ENCODE measurements around the gene MTRF1.
A peak's percentile ranks its signal among the peaks of the same experiment; 100 is the strongest.

Gene MTRF1

GRCh38 chr13:41268764-41269163 lies 5.4 kb upstream of the MTRF1 start (continued):
- TF ChIP-seq PRDM6 (tag by site-specific recombination; IDR thresholded peaks at IDR 0.05) (no peak), ZFP37 (tag by site-specific recombination; IDR thresholded peaks at IDR 0.05) (no peak), ZNF175 (tag by site-specific recombination; IDR thresholded peaks at IDR 0.05) (no peak), ZSCAN4 (tag by site-specific recombination; IDR thresholded peaks at IDR 0.05) (no peak), MEIS1 (CRISPR knock-in tag; IDR thresholded peaks at IDR 0.05; ENCODE audit: borderline replicate concordance) (no peak), ZNF423 (tag by site-specific recombination; IDR thresholded peaks at IDR 0.05) (no peak), ZNF677 (tag by site-specific recombination; IDR thresholded peaks at IDR 0.05) (no peak), ZNF133 (tag by site-specific recombination; IDR thresholded peaks at IDR 0.05) (no peak), ZNF214 (tag by site-specific recombination; IDR thresholded peaks at IDR 0.05; ENCODE audit: borderline replicate concordance) (no peak), ZNF433 (tag by site-specific recombination; IDR thresholded peaks at IDR 0.05; ENCODE audit: low read depth) (no peak), ZNF138 (tag by site-specific recombination; IDR thresholded peaks at IDR 0.05; ENCODE audit: borderline replicate concordance) (no peak), ZNF629 (tag by site-specific recombination; IDR thresholded peaks at IDR 0.05) (0 out of 2 replicates have a peak, but pooled peaks have one; percentile 23), ZNF114 (tag by site-specific recombination; IDR thresholded peaks at IDR 0.05) (no peak), ZNF37A (tag by site-specific recombination; IDR thresholded peaks at IDR 0.05) (peak; percentile 13; the same call in 1 of the 2 replicates), ZNF324 (tag by site-specific recombination; IDR thresholded peaks at IDR 0.05) (no peak), KLF1 (tag by site-specific recombination; IDR thresholded peaks at IDR 0.05) (no peak), ZNF670 (tag by site-specific recombination; IDR thresholded peaks at IDR 0.05; ENCODE audit: low read depth) (no peak), ZBTB26 (tag by site-specific recombination; optimal IDR thresholded peaks at IDR 0.05) (no peak), ZSCAN30 (tag by site-specific recombination; IDR thresholded peaks at IDR 0.05) (no peak), ZNF777 (tag by site-specific recombination; IDR thresholded peaks at IDR 0.05; ENCODE audit: borderline replicate concordance) (no peak), ZBTB48 (tag by site-specific recombination; IDR thresholded peaks at IDR 0.05) (no peak), ZNF248 (tag by site-specific recombination; IDR thresholded peaks at IDR 0.05) (no peak), ZNF341 (tag by site-specific recombination; IDR thresholded peaks at IDR 0.05; ENCODE audit: low read depth) (no peak), ZBTB20 (tag by site-specific recombination; IDR thresholded peaks at IDR 0.05) (no peak), SP7 (tag by site-specific recombination; IDR thresholded peaks at IDR 0.05) (0 out of 2 replicates have a peak, but pooled peaks have one; percentile 28), ZNF184 (tag by site-specific recombination; IDR thresholded peaks at IDR 0.05) (0 out of 2 replicates have a peak, but pooled peaks have one; percentile 72), ZNF146 (tag by site-specific recombination; IDR thresholded peaks at IDR 0.05) (no peak), BCL6B (tag by site-specific recombination; IDR thresholded peaks at IDR 0.05) (no peak), ZNF701 (tag by site-specific recombination; IDR thresholded peaks at IDR 0.05) (no peak), GLI2 (tag by site-specific recombination; IDR thresholded peaks at IDR 0.05; ENCODE audit: borderline replicate concordance, low read depth) (no peak), HOXA7 (CRISPR knock-in tag; IDR thresholded peaks at IDR 0.05; ENCODE audit: borderline replicate concordance) (no peak), ZNF830 (tag by site-specific recombination; IDR thresholded peaks at IDR 0.05; ENCODE audit: low read depth) (no peak), ZFHX2 (tag by site-specific recombination; conservative IDR thresholded peaks at IDR 0.05) (no peak), ZNF132 (tag by site-specific recombination; IDR thresholded peaks at IDR 0.05; ENCODE audit: borderline replicate concordance) (no peak), ZNF266 (tag by site-specific recombination; IDR thresholded peaks at IDR 0.05; ENCODE audit: low read depth) (no peak), ZFP69B (tag by site-specific recombination; IDR thresholded peaks at IDR 0.05) (no peak)
- TF ChIP-seq, protein P1, sequence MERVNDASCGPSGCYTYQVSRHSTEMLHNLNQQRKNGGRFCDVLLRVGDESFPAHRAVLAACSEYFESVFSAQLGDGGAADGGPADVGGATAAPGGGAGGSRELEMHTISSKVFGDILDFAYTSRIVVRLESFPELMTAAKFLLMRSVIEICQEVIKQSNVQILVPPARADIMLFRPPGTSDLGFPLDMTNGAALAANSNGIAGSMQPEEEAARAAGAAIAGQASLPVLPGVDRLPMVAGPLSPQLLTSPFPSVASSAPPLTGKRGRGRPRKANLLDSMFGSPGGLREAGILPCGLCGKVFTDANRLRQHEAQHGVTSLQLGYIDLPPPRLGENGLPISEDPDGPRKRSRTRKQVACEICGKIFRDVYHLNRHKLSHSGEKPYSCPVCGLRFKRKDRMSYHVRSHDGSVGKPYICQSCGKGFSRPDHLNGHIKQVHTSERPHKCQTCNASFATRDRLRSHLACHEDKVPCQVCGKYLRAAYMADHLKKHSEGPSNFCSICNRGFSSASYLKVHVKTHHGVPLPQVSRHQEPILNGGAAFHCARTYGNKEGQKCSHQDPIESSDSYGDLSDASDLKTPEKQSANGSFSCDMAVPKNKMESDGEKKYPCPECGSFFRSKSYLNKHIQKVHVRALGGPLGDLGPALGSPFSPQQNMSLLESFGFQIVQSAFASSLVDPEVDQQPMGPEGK (tag by site-specific recombination; IDR thresholded peaks at IDR 0.05), result no peak

All from HEK293 (cell line).